H9 (cell line): Measurements from ENCODE around the gene MYO18A. TPM values are rescaled to one million over a fixed set of nuclear protein-coding genes. Genes with fewer than 3 reads are reported as not detected.

ENCODE experiments used
- DNase-seq: peaks from one replicate; pipeline ENCODE4 v3.0.0-alpha.2; 2017
- H2AFZ ChIP-seq: one replicate; pipeline ENCODE4 v1.6.1; 2013; ENCODE audit warnings: mild to moderate bottlenecking, low read length, control low read depth, moderate library complexity
- H2AK5ac ChIP-seq: 2 replicates; pipeline ENCODE4 v1.6.1; 2013; ENCODE audit warnings: low read length, control low read depth, mixed read lengths; ENCODE audit not compliant: insufficient read length
- H2BK120ac ChIP-seq: one replicate; pipeline ENCODE4 v1.6.1; 2013; ENCODE audit warnings: low read depth, mild to moderate bottlenecking, low read length, control low read depth, inconsistent platforms; ENCODE audit not compliant: poor library complexity, severe bottlenecking
- H2BK12ac ChIP-seq: 2 replicates; pipeline ENCODE4 v1.6.1; 2013; ENCODE audit warnings: low read length, control low read depth, mixed read lengths, low read depth; ENCODE audit not compliant: insufficient read length
- H2BK15ac ChIP-seq: 2 replicates; pipeline ENCODE4 v1.6.1; 2013; ENCODE audit warnings: low read depth, low read length, control low read depth
- H2BK20ac ChIP-seq: one replicate; pipeline ENCODE4 v1.6.1; 2013; ENCODE audit warnings: low read depth, mild to moderate bottlenecking, low read length, control low read depth, inconsistent platforms; ENCODE audit not compliant: poor library complexity, severe bottlenecking
- H2BK5ac ChIP-seq: 2 replicates; pipeline ENCODE4 v1.6.1; 2013; ENCODE audit warnings: low read length, control low read depth, mixed read lengths; ENCODE audit not compliant: insufficient read length
- H3K14ac ChIP-seq: 2 replicates; pipeline ENCODE4 v1.6.1; 2013; ENCODE audit warnings: low read length, control low read depth; ENCODE audit not compliant: insufficient read depth
- H3K18ac ChIP-seq: 2 replicates; pipeline ENCODE4 v1.6.1; 2013; ENCODE audit warnings: low read depth, mild to moderate bottlenecking, mixed read lengths, low read length, control low read depth; ENCODE audit not compliant: insufficient read length
- H3K23ac ChIP-seq: 2 replicates; pipeline ENCODE4 v1.6.1; 2013; ENCODE audit warnings: low read length, control low read depth, mixed read lengths, low read depth; ENCODE audit not compliant: insufficient read length
- H3K23me2 ChIP-seq: 2 replicates; pipeline ENCODE4 v1.6.1; 2013; ENCODE audit warnings: low read depth, mild to moderate bottlenecking, mixed read lengths, low read length, control low read depth; ENCODE audit not compliant: insufficient read length, poor library complexity, severe bottlenecking
- H3K27ac ChIP-seq: 2 replicates; pipeline ENCODE4 v1.5.1; 2013; ENCODE audit warnings: low read length, control low read depth, mixed read lengths, low read depth; ENCODE audit not compliant: insufficient read length
- H3K27me3 ChIP-seq: 2 replicates; pipeline ENCODE4 v1.6.1; 2013; ENCODE audit warnings: low read length, control low read depth, inconsistent platforms; ENCODE audit not compliant: insufficient read depth
- H3K4ac ChIP-seq: 2 replicates; pipeline ENCODE4 v1.6.1; 2013; ENCODE audit warnings: low read depth, mild to moderate bottlenecking, control low read depth, inconsistent platforms, low read length, moderate library complexity
- H3K4me1 ChIP-seq: 2 replicates; pipeline ENCODE4 v1.6.1; 2013; ENCODE audit warnings: low read length, control low read depth, inconsistent platforms; ENCODE audit not compliant: insufficient read depth
- H3K4me2 ChIP-seq: 2 replicates; pipeline ENCODE4 v1.6.1; 2013; ENCODE audit warnings: low read length, control low read depth, mixed read lengths; ENCODE audit not compliant: insufficient read length, insufficient read depth
- H3K56ac ChIP-seq: 2 replicates; pipeline ENCODE4 v1.6.1; 2013; ENCODE audit warnings: low read depth, mild to moderate bottlenecking, mixed read lengths, low read length, control low read depth; ENCODE audit not compliant: insufficient read length
- H3K79me1 ChIP-seq: 2 replicates; pipeline ENCODE4 v1.6.1; 2013; ENCODE audit warnings: low read depth, mild to moderate bottlenecking, moderate library complexity, low read length, control low read depth, inconsistent platforms; ENCODE audit not compliant: insufficient read depth, poor library complexity, severe bottlenecking
- H3K79me2 ChIP-seq: 2 replicates; pipeline ENCODE4 v1.6.1; 2013; ENCODE audit warnings: low read length, control low read depth, inconsistent platforms; ENCODE audit not compliant: insufficient read depth
- H3K9ac ChIP-seq: 2 replicates; pipeline ENCODE4 v1.6.1; 2013; ENCODE audit warnings: low read length, control low read depth, mixed read lengths; ENCODE audit not compliant: insufficient read length; ENCODE audit errors: extremely low read depth
- H3K9me3 ChIP-seq: one replicate; pipeline ENCODE4 v1.6.1; 2013; ENCODE audit warnings: low read depth, low read length, inconsistent platforms; ENCODE audit not compliant: control insufficient read depth
- H3T11ph ChIP-seq: one replicate; pipeline ENCODE4 v1.6.1; 2013; ENCODE audit warnings: mild to moderate bottlenecking, low read length, control low read depth, inconsistent platforms
- H4K20me1 ChIP-seq: one replicate; pipeline ENCODE4 v1.6.1; 2013; ENCODE audit not compliant: control insufficient read depth, insufficient read length, insufficient read depth
- H4K5ac ChIP-seq: 2 replicates; pipeline ENCODE4 v1.6.1; 2013; ENCODE audit warnings: low read depth, mild to moderate bottlenecking, mixed read lengths, low read length, control low read depth; ENCODE audit not compliant: insufficient read length
- H4K8ac ChIP-seq: replicated peaks from 2 replicates; pipeline ENCODE4 v1.6.1; 2013; ENCODE audit warnings: low read length, control low read depth, mixed read lengths, low read depth; ENCODE audit not compliant: insufficient read length
- H4K91ac ChIP-seq: 2 replicates; pipeline ENCODE4 v1.6.1; 2013; ENCODE audit warnings: low read depth, mild to moderate bottlenecking, moderate library complexity, mixed read lengths, low read length, control low read depth; ENCODE audit not compliant: insufficient read length
- H3K27ac Mint-ChIP-seq, 3 experiments: 2 replicates in 2 of 3; 3 replicates in 1 of 3; pipeline ENCODE4 v1.8.0; 2020 to 2021; ENCODE audit warnings: mixed read lengths in 3 of 3, mild to moderate bottlenecking in 1 of 3, moderate library complexity in 1 of 3
- H3K27me3 Mint-ChIP-seq: 2 replicates; pipeline ENCODE4 v1.8.0; 2021; ENCODE audit warnings: low read depth, mild to moderate bottlenecking, moderate library complexity, mixed read lengths
- H3K36me3 Mint-ChIP-seq, 3 experiments: 2 replicates in 2 of 3; 3 replicates in 1 of 3; pipeline ENCODE4 v1.8.0; 2020 to 2021; ENCODE audit warnings: low read depth in 3 of 3, mixed read lengths in 3 of 3; ENCODE audit not compliant: insufficient read depth in 1 of 3
- H3K4me1 Mint-ChIP-seq, 2 experiments: 2 replicates each; pipeline ENCODE4 v1.8.0; 2020; ENCODE audit warnings: mixed read lengths in 2 of 2
- H3K4me3 Mint-ChIP-seq, 2 experiments: 2 replicates in 1 of 2; 3 replicates in 1 of 2; pipeline ENCODE4 v1.8.0; 2020 to 2021; ENCODE audit warnings: mild to moderate bottlenecking in 2 of 2, mixed read lengths in 2 of 2, moderate library complexity in 1 of 2
- H3K9me3 Mint-ChIP-seq, 2 experiments: 2 replicates in 1 of 2; 3 replicates in 1 of 2; pipeline ENCODE4 v1.8.0; 2020; ENCODE audit warnings: mild to moderate bottlenecking in 2 of 2, mixed read lengths in 2 of 2, moderate library complexity in 1 of 2
- WGBS: extraction: QIAGEN DNeasy Blood & Tissue Kit; methylation state at CpG from one replicate; pipeline ENCODE4 v1.1.7; 2013; ENCODE audit warnings: missing lambda C conversion rate, low lambda C conversion rate, mixed read lengths; ENCODE audit not compliant: insufficient read length; ENCODE audit errors: extremely low coverage; 5-methylcytosine and 5-hydroxymethylcytosine counted together
- total RNA-seq: library from RNA; stranded (reverse); gene quantifications from 2 replicates; pipeline ENCODE4 v1.2.1, GENCODE V29; 2021
- TF ChIP-seq, protein P1 (sequence below): fragments of 200-600 bp; sonication (generic); conservative IDR thresholded peaks from 3 replicates; pipeline ENCODE4 v1.8.0; 2021; ENCODE audit warnings: antibody characterized with exemption, mild to moderate bottlenecking

The MYO18A gene
- total RNA-seq, 1 experiment from 2014 or later: 21.6 TPM

DNA sequence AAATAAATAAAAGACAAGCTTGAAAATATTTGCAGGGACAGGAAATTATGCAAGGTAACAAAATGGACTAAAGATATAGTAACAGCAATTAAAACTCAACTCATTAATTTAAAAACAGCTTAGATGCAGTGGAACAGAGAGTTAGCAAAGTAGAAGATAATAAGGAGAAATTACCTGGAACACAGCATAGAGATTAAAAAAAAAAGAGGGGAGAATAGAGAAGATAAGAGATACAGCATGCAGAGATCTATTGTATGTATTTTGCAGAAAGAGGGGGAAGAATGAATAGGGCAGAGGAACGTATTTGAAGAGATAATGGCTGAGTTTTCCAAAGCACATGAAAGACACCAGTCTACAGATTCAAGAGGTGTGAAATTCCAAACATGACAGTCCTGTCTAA, 145.7 kb downstream of the MYO18A start:
- no peak overlapping the region for H3K56ac ChIP-seq

More for the DNA sequence above, 145.7 kb downstream of the MYO18A start:
- H4K20me1 ChIP-seq: no peaks in the 10 kb centered on the region
- H3K4me2 ChIP-seq: no peak overlapping the region
- peaks cover 34 to 35% of the 10 kb centered on the region in 2 experiments for H3K4me1 Mint-ChIP-seq
- no peaks in the 10 kb centered on the region for H3K79me1 ChIP-seq
- no peak overlapping the region for H3K23ac ChIP-seq
- no peak overlapping the region for H4K8ac ChIP-seq
- H4K91ac ChIP-seq: no peak overlapping the region
- no peak overlapping the region for H3K18ac ChIP-seq
- no peak for DNase-seq
- H2BK5ac ChIP-seq: no peak overlapping the region
- peaks cover 19 to 20% of the 10 kb centered on the region in 2 experiments for H3K9me3 Mint-ChIP-seq
- H3K27ac Mint-ChIP-seq: no peak overlapping the region
- no peak overlapping the region for H3K14ac ChIP-seq
- H3K4me1 ChIP-seq: peaks cover 13% of the 10 kb centered on the region
- H3K79me2 ChIP-seq: no peaks in the 10 kb centered on the region
- no peak overlapping the region for H3K4me3 Mint-ChIP-seq
- no peak overlapping the region for H2BK12ac ChIP-seq
- H2AK5ac ChIP-seq: no peak overlapping the region
- H4K5ac ChIP-seq: no peak overlapping the region
- no peak overlapping the region for H3K27ac ChIP-seq
- no peak overlapping the region for H2BK120ac ChIP-seq
- no peak overlapping the region for H3T11ph ChIP-seq
- peaks cover 5% of the 10 kb centered on the region for H3K27me3 Mint-ChIP-seq
- H3K23me2 ChIP-seq: no peaks in the 10 kb centered on the region
- no peaks in the 10 kb centered on the region for H3K9me3 ChIP-seq
- H2AFZ ChIP-seq: no peak overlapping the region
- no CpG with 5 or more reads among the region's 1 CpG for WGBS
- peaks cover 13 to 20% (median 15%) of the 10 kb centered on the region in 3 experiments for H3K36me3 Mint-ChIP-seq
- no peak overlapping the region for H2BK15ac ChIP-seq
- no peak overlapping the region for H3K4ac ChIP-seq
- no peak overlapping the region for H2BK20ac ChIP-seq
- TF ChIP-seq, protein P1, sequence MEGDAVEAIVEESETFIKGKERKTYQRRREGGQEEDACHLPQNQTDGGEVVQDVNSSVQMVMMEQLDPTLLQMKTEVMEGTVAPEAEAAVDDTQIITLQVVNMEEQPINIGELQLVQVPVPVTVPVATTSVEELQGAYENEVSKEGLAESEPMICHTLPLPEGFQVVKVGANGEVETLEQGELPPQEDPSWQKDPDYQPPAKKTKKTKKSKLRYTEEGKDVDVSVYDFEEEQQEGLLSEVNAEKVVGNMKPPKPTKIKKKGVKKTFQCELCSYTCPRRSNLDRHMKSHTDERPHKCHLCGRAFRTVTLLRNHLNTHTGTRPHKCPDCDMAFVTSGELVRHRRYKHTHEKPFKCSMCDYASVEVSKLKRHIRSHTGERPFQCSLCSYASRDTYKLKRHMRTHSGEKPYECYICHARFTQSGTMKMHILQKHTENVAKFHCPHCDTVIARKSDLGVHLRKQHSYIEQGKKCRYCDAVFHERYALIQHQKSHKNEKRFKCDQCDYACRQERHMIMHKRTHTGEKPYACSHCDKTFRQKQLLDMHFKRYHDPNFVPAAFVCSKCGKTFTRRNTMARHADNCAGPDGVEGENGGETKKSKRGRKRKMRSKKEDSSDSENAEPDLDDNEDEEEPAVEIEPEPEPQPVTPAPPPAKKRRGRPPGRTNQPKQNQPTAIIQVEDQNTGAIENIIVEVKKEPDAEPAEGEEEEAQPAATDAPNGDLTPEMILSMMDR: no peak
- no peak overlapping the region for H3K9ac ChIP-seq
- H3K27me3 ChIP-seq: no peaks in the 10 kb centered on the region
